ENCODE data around the gene SLC8A1.

GRCh38 chr2:40474306-40474705, 22.4 kb upstream of the SLC8A1 start:
- TF ChIP-seq OSR1 (CRISPR knock-in tag; IDR thresholded peaks at IDR 0.05) (no peak), ZFP3 (CRISPR knock-in tag; IDR thresholded peaks at IDR 0.05) (no peak), ARNTL (CRISPR knock-in tag; IDR thresholded peaks at IDR 0.05; ENCODE audit: borderline replicate concordance, low read depth) (no peak), ESRRG (CRISPR knock-in tag; IDR thresholded peaks at IDR 0.05) (no peak), BACH2 (CRISPR knock-in tag; IDR thresholded peaks at IDR 0.05; ENCODE audit: borderline replicate concordance) (no peak), RARB (CRISPR knock-in tag; IDR thresholded peaks at IDR 0.05) (no peak), GLIS3 (CRISPR knock-in tag; IDR thresholded peaks at IDR 0.05) (no peak), TOX (CRISPR knock-in tag; IDR thresholded peaks at IDR 0.05; ENCODE audit: borderline replicate concordance) (no peak), CSDC2 (CRISPR knock-in tag; IDR thresholded peaks at IDR 0.05) (no peak), ZNF8 (CRISPR knock-in tag; IDR thresholded peaks at IDR 0.05) (no peak)
- TF ChIP-seq, protein P1, sequence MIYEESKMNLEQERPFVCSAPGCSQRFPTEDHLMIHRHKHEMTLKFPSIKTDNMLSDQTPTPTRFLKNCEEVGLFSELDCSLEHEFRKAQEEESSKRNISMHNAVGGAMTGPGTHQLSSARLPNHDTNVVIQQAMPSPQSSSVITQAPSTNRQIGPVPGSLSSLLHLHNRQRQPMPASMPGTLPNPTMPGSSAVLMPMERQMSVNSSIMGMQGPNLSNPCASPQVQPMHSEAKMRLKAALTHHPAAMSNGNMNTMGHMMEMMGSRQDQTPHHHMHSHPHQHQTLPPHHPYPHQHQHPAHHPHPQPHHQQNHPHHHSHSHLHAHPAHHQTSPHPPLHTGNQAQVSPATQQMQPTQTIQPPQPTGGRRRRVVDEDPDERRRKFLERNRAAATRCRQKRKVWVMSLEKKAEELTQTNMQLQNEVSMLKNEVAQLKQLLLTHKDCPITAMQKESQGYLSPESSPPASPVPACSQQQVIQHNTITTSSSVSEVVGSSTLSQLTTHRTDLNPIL (CRISPR knock-in tag; IDR thresholded peaks at IDR 0.05; ENCODE audit: low read depth) = no peak
- TF ChIP-seq, protein P2, sequence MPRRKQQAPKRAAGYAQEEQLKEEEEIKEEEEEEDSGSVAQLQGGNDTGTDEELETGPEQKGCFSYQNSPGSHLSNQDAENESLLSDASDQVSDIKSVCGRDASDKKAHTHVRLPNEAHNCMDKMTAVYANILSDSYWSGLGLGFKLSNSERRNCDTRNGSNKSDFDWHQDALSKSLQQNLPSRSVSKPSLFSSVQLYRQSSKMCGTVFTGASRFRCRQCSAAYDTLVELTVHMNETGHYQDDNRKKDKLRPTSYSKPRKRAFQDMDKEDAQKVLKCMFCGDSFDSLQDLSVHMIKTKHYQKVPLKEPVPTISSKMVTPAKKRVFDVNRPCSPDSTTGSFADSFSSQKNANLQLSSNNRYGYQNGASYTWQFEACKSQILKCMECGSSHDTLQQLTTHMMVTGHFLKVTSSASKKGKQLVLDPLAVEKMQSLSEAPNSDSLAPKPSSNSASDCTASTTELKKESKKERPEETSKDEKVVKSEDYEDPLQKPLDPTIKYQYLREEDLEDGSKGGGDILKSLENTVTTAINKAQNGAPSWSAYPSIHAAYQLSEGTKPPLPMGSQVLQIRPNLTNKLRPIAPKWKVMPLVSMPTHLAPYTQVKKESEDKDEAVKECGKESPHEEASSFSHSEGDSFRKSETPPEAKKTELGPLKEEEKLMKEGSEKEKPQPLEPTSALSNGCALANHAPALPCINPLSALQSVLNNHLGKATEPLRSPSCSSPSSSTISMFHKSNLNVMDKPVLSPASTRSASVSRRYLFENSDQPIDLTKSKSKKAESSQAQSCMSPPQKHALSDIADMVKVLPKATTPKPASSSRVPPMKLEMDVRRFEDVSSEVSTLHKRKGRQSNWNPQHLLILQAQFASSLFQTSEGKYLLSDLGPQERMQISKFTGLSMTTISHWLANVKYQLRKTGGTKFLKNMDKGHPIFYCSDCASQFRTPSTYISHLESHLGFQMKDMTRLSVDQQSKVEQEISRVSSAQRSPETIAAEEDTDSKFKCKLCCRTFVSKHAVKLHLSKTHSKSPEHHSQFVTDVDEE (CRISPR knock-in tag; IDR thresholded peaks at IDR 0.05) = no peak

Measured in SK-N-SH treated with all-trans-retinoic acid at 6 μM for 48 hours (cell line).